K562 (cell line): ENCODE results near the gene CALML6. TPM values are rescaled to one million over a fixed set of nuclear protein-coding genes. Genes with fewer than 3 reads are reported as not detected.
A peak's percentile ranks its signal among the peaks of the same experiment; 100 is the strongest.

ENCODE experiments used
- ATAC-seq: fragments of 200-7000 bp; cut with Tn5 transposase; 3 replicates; pipeline ENCODE4 v1.9.1; 2020; ENCODE audit warnings: moderate library complexity
- BruUV-seq: library from RNA; stranded (reverse); fragments of 400-500 nt; replicated peaks from 2 replicates; lab custom pipeline; 2021; lab: Mats Ljungman, UMichigan
- CTCF ChIA-PET: fragments of 300-600 bp; formaldehyde crosslinking; extraction: SDS; loops from one replicate; lab custom pipeline; 2021; ENCODE audit warnings: low intra/inter-chr PET ratio; lab: Yijun Ruan, JAX
- POLR2A ChIA-PET: fragments of 300-600, 350-650 bp; sonication (Branson Sonifier 250); formaldehyde crosslinking; extraction: SDS; loops from one replicate; lab custom pipeline; 2021; ENCODE audit warnings: antibody characterized with exemption, inconsistent platforms; lab: Yijun Ruan, JAX
- DNase-seq, 4 experiments: peaks; one replicate each; pipeline versions ENCODE4 v3.0.0 to v3.0.0-alpha.2; 2011 to 2018; ENCODE audit warnings: low spot score in 3 of 4, mixed read lengths in 3 of 4; ENCODE audit errors: extremely low read depth in 1 of 4
- FAIRE-seq: peaks from 2 replicates; lab custom pipeline; 2011; peaks lifted over from hg19 to GRCh38; lab: Jason Lieb, UNC
- H2AFZ ChIP-seq: 2 replicates; pipeline ENCODE4 v1.6.0; 2011; ENCODE audit warnings: low read depth, low read length, control low read depth, inconsistent platforms
- H3K27ac ChIP-seq: fragments of 200-600 bp; 3 replicates; pipeline ENCODE4 v1.8.0; 2011; ENCODE audit warnings: low read depth, mild to moderate bottlenecking, control low read depth, inconsistent platforms, low read length, moderate library complexity, mixed read lengths; ENCODE audit errors: extremely low read depth
- H3K27me3 ChIP-seq, 2 experiments: fragments of 300-600 bp in 1 of 2; 2 replicates in 1 of 2; 3 replicates in 1 of 2; pipeline versions ENCODE4 v1.6.0 to v1.8.0; 2011; ENCODE audit warnings: inconsistent platforms in 2 of 2, low read length in 2 of 2, mild to moderate bottlenecking in 1 of 2, mixed read lengths in 1 of 2, moderate library complexity in 1 of 2; ENCODE audit not compliant: control insufficient read depth in 2 of 2, insufficient read depth in 2 of 2
- H3K36me3 ChIP-seq: fragments of 300-600 bp; 3 replicates; pipeline ENCODE4 v1.8.0; 2011; ENCODE audit warnings: mild to moderate bottlenecking, low read length, inconsistent platforms; ENCODE audit not compliant: control insufficient read depth, insufficient read depth
- H3K4me1 ChIP-seq, 2 experiments: fragments of 200-600 bp in 1 of 2; replicated peaks in 1 of 2; 2 replicates in 1 of 2; 3 replicates in 1 of 2; pipeline versions ENCODE4 v1.5.1 to v1.8.0; 2011; ENCODE audit warnings: inconsistent platforms in 2 of 2, low read length in 2 of 2, mild to moderate bottlenecking in 1 of 2, mixed read lengths in 1 of 2, moderate library complexity in 1 of 2; ENCODE audit not compliant: control insufficient read depth in 2 of 2, insufficient read depth in 2 of 2
- H3K4me2 ChIP-seq: 2 replicates; pipeline ENCODE4 v1.6.1; 2011; ENCODE audit warnings: low read length, control low read depth, inconsistent platforms, mixed read lengths; ENCODE audit not compliant: insufficient read depth
- H3K4me3 ChIP-seq: fragments of 200-600 bp; sonication (generic), shearing (Covaris generic); 2 replicates; pipeline ENCODE4 v1.5.1; 2016; ENCODE audit warnings: control low read depth, inconsistent platforms
- H3K79me2 ChIP-seq: fragments of 200-600 bp; 3 replicates; pipeline ENCODE4 v1.8.0; 2011; ENCODE audit warnings: low read length, inconsistent platforms; ENCODE audit not compliant: control insufficient read depth, insufficient read depth
- H3K9ac ChIP-seq, 2 experiments: 2 replicates each; pipeline versions ENCODE4 v1.6.0 to v1.6.1; 2011; ENCODE audit warnings: low read depth in 2 of 2, low read length in 2 of 2, control low read depth in 1 of 2, inconsistent platforms in 1 of 2, mild to moderate bottlenecking in 1 of 2, mixed read lengths in 1 of 2; ENCODE audit not compliant: insufficient read depth in 1 of 2
- H3K9me1 ChIP-seq: one replicate; pipeline ENCODE4 v1.6.0; 2011; ENCODE audit warnings: inconsistent platforms, mild to moderate bottlenecking, low read length, moderate library complexity; ENCODE audit not compliant: control insufficient read depth, insufficient read depth
- H3K9me3 ChIP-seq: replicated peaks from 2 replicates; pipeline ENCODE4 v1.5.1; 2011; ENCODE audit warnings: low read depth, low read length, inconsistent platforms; ENCODE audit not compliant: control insufficient read depth, insufficient read depth
- H4K20me1 ChIP-seq: replicated peaks from 2 replicates; pipeline ENCODE4 v1.6.1; 2011; ENCODE audit warnings: low read length, inconsistent platforms, mixed read lengths; ENCODE audit not compliant: control insufficient read depth, insufficient read depth
- PRPF4 ChIP-seq: fragments of 200-400 bp; formaldehyde crosslinking; IDR thresholded peaks from one replicate; pipeline ENCODE4 v1.6.1; 2017; ENCODE audit warnings: low read length, low read depth, mild to moderate bottlenecking; ENCODE audit not compliant: insufficient read depth, poor library complexity, severe bottlenecking
- RBBP5 ChIP-seq: fragments of 200-600 bp; sonication (generic); IDR thresholded peaks from 2 replicates; pipeline ENCODE4 v1.6.1; 2012; ENCODE audit warnings: borderline replicate concordance, mild to moderate bottlenecking, low read length, control low read depth, inconsistent platforms; ENCODE audit not compliant: insufficient read depth, poor library complexity, severe bottlenecking
- ZSCAN29 ChIP-seq: fragments of 450-650 bp; IDR thresholded peaks from 2 replicates; pipeline ENCODE4 v1.6.1; 2017
- WGBS: fragments of 100-300 bp; shearing (Covaris generic); methylation state at CpG from one replicate; pipeline ENCODE4 v1.1.6; 2016; ENCODE audit warnings: low coverage, mixed read lengths; ENCODE audit not compliant: insufficient coverage; ENCODE audit errors: missing lambda C conversion rate; 5-methylcytosine and 5-hydroxymethylcytosine counted together
- in situ Hi-C: fragments of 300-500 bp; cut with MboI; formaldehyde crosslinking; loops from 4 replicates; pipeline ENCODE4 v1.15.0; 2018; ENCODE audit warnings: inconsistent platforms, mixed read lengths
- intact Hi-C: fragments of 100-400 bp; cut with micrococcal nuclease; formaldehyde crosslinking; loops from 2 replicates; pipeline ENCODE4 v1.14.2; 2022
- polyA plus RNA-seq, 8 experiments: library from polyadenylated mRNA; depleted of rRNA in 4 of 8; stranded (reverse) in 5 of 8; unstranded in 3 of 8; fragments of >200 nt; fragmentation: Nextera tagmentation in 2 of 8; fragmentation: Illumina TruSeq in 1 of 8; extraction: Ambion mirVana in 2 of 8; extraction: Trizol in 1 of 8; gene quantifications; 2 replicates each; pipeline versions ENCODE4 v1.2.1 to v1.2.3, GENCODE V29; 2011 to 2014; ENCODE audit warnings: inconsistent platforms in 1 of 8, missing spikeins in 1 of 8
- total RNA-seq, 7 experiments: library from RNA; depleted of rRNA in 6 of 7; stranded (reverse); fragments of >200 nt in 6 of 7; fragmentation: Illumina TruSeq in 2 of 7; extraction: Trizol in 2 of 7; gene quantifications; 2 replicates each; pipeline versions ENCODE4 v1.2.1 to v1.2.3, GENCODE V29; 2011 to 2021; ENCODE audit warnings: low replicate concordance in 1 of 7

Gene CALML6
- total and polyA plus RNA-seq, 9 of the 15 experiments (the other 6 are each of a cell fraction or from before 2014, with no cell fraction given) = 0.14 TPM; not detected in 8

GRCh38 chr1:1895060-1895418 is 20.0 kb upstream of the CALML6 start:
- Histone ChIP-seq H3K4me2 (no peak overlapping the region), H3K9me3 (peaks cover 2% of the 10 kb centered on the region; the same call in 1 of the 2 replicates), H3K4me3 (no peak overlapping the region), H3K36me3 (peaks cover 3% of the 10 kb centered on the region; the same call in 1 of the 3 replicates), H3K4me1 (peaks cover 17 to 61% of the 10 kb centered on the region in 2 experiments; a peak in 4 of 5 replicates), H3K79me2 (peaks cover 16% of the 10 kb centered on the region), H3K9ac (peak overlapping the region in 1 of 2 experiments; percentile 21; a peak in 1 of 4 replicates), H3K27me3 (peaks cover 0 to 14% of the 10 kb centered on the region in 2 experiments; a peak in 3 of 5 replicates), H2AFZ (no peak overlapping the region), H3K9me1 (peaks cover 3% of the 10 kb centered on the region), H3K27ac (no peak overlapping the region), H4K20me1 (no peaks in the 10 kb centered on the region)
- intact Hi-C loops (no loop called here), in situ Hi-C loops (no loop called here)
- ATAC-seq (no peak), DNase-seq (no peak), FAIRE-seq (no peak)
- BruUV-seq = no TSS peak
- TF ChIP-seq ZSCAN29 = peak; percentile 8; the same call in 1 of the 2 replicates
- TF ChIP-seq PRPF4 = no peak
- TF ChIP-seq RBBP5 = peak; percentile 21
- POLR2A ChIA-PET = interaction anchor here (0.7 to 1.5 kb wide), 3 partner anchors 12 to 276 kb away, joined by 3 to 9 read pairs (median 3); no protein-coding TSS in a partner anchor
- CTCF ChIA-PET = no interaction called here
- WGBS = 37% methylated on average over 10 of the region's 10 CpGs
